ENCODE measurements around the gene OR4E1. TPM values are rescaled to one million over a fixed set of nuclear protein-coding genes. Genes with fewer than 3 reads are reported as not detected.
A peak's percentile ranks its signal among the peaks of the same experiment; 100 is the strongest.
"Not testable (repeated sequence)": the region's sequence is repeated elsewhere in the genome, so short reads cannot be mapped to it uniquely, and the experiment has no call there.

The OR4E1 gene
- under 1 TPM; 0.05 to 0.23 TPM for total RNA-seq

GRCh38 chr14:21673718-21674117, at the start of gene OR4E1:
OR4E1 (minus strand) TSS chr14:21673818; CDS start chr14:21670935, 2,883 bp downstream.
- CTCF ChIA-PET: no interaction called here
- no peak within 1 kb of the TSS for H3K27ac Mint-ChIP-seq

GRCh38 chr14:21721504-21721903, 47.9 kb upstream of the OR4E1 start:
- Mint-ChIP-seq H3K4me3 (no peak overlapping the region), H3K9me3 (no peaks in the 10 kb centered on the region), H3K4me1 (no peaks in the 10 kb centered on the region), H3K27ac (no peak overlapping the region), H3K36me3 (ENCODE audit: low read depth) (no peaks in the 10 kb centered on the region), H3K27me3 (peaks cover 44% of the 10 kb centered on the region)
- ChIA-PET POLR2A (no interaction called here), CTCF (no interaction called here)
- no peak for DNase-seq

More at GRCh38 chr14:21673718-21674117, at the start of gene OR4E1:
- Mint-ChIP-seq H3K27me3 (peaks cover 25% of the 10 kb centered on the region), H3K36me3 (ENCODE audit: low read depth) (no peaks in the 10 kb centered on the region), H3K4me1 (no peaks in the 10 kb centered on the region), H3K9me3 (peaks cover 2% of the 10 kb centered on the region), H3K4me3 (no peak within 1 kb of the TSS)
- no peak for DNase-seq
- POLR2A ChIA-PET: no interaction called here

GRCh38 chr14:21719841-21720240, 46.2 kb upstream of the OR4E1 start:
- CTCF ChIA-PET: no interaction called here
- POLR2A ChIA-PET: no interaction called here
- no peak overlapping the region for H3K4me3 Mint-ChIP-seq
- H3K4me1 Mint-ChIP-seq: no peaks in the 10 kb centered on the region
- H3K27me3 Mint-ChIP-seq: peaks cover 40% of the 10 kb centered on the region
- H3K27ac Mint-ChIP-seq: no peak overlapping the region
- DNase-seq: no peak
- no peaks in the 10 kb centered on the region for H3K36me3 Mint-ChIP-seq (ENCODE audit: low read depth)
- no peaks in the 10 kb centered on the region for H3K9me3 Mint-ChIP-seq

- POLR2A ChIA-PET: no interaction called here
- H3K4me3 Mint-ChIP-seq: peak overlapping the region; percentile 64
- H3K9me3 Mint-ChIP-seq: no peaks in the 10 kb centered on the region
- H3K4me1 Mint-ChIP-seq: peaks cover 5% of the 10 kb centered on the region
- CTCF ChIA-PET: interaction anchor here (0.5 to 1.1 kb wide), 2 partner anchors 11 to 98 kb away, joined by 3 read pairs; no protein-coding TSS in a partner anchor
- H3K27ac Mint-ChIP-seq: peak overlapping the region; percentile 80
- DNase-seq: no peak
- peaks cover 34% of the 10 kb centered on the region for H3K27me3 Mint-ChIP-seq
- H3K36me3 Mint-ChIP-seq (ENCODE audit: low read depth): no peaks in the 10 kb centered on the region
Observed at GRCh38 chr14:21714318-21714929, 40.8 kb upstream of the OR4E1 start.

GRCh38 chr14:21712036-21712435, 38.4 kb upstream of the OR4E1 start:
- Mint-ChIP-seq H3K9me3 (peaks cover 4% of the 10 kb centered on the region), H3K4me1 (peaks cover 5% of the 10 kb centered on the region), H3K27ac (peak overlapping the region; percentile 51), H3K27me3 (peaks cover 32% of the 10 kb centered on the region), H3K4me3 (peak overlapping the region; percentile 49), H3K36me3 (ENCODE audit: low read depth) (no peaks in the 10 kb centered on the region)
- ChIA-PET CTCF (interaction anchor here (0.6 to 1.4 kb wide), 2 partner anchors 12 to 1040 kb away, joined by 5 to 8 read pairs; no protein-coding TSS in a partner anchor), POLR2A (no interaction called here)
- peak; percentile 12 for DNase-seq

GRCh38 chr14:21711360-21711961, 37.8 kb upstream of the OR4E1 start:
- no peak overlapping the region for H3K27ac Mint-ChIP-seq
- H3K4me1 Mint-ChIP-seq: peaks cover 5% of the 10 kb centered on the region
- H3K27me3 Mint-ChIP-seq: peaks cover 30% of the 10 kb centered on the region
- POLR2A ChIA-PET: no interaction called here
- no peaks in the 10 kb centered on the region for H3K36me3 Mint-ChIP-seq (ENCODE audit: low read depth)
- H3K4me3 Mint-ChIP-seq: peak overlapping the region; percentile 49
- CTCF ChIA-PET: interaction anchor here (0.6 to 1.4 kb wide), 4 partner anchors 12 to 1040 kb away, joined by 3 to 8 read pairs (median 4); no protein-coding TSS in a partner anchor
- peaks cover 4% of the 10 kb centered on the region for H3K9me3 Mint-ChIP-seq
- DNase-seq: peak; percentile 47

GRCh38 chr14:21704338-21704737, 30.7 kb upstream of the OR4E1 start:
- Mint-ChIP-seq H3K4me3 (no peak overlapping the region), H3K4me1 (peaks cover 15% of the 10 kb centered on the region), H3K9me3 (peaks cover 4% of the 10 kb centered on the region), H3K36me3 (ENCODE audit: low read depth) (no peaks in the 10 kb centered on the region), H3K27me3 (peaks cover 32% of the 10 kb centered on the region), H3K27ac (no peak overlapping the region)
- ChIA-PET CTCF (interaction anchor here (0.8 kb wide), 1 partner anchor 45 kb away, joined by 3 read pairs; no protein-coding TSS in a partner anchor), POLR2A (no interaction called here)
- DNase-seq: no peak

GRCh38 chr14:21703357-21704326, 30.0 kb upstream of the OR4E1 start:
- Mint-ChIP-seq H3K4me3 (no peak overlapping the region), H3K27ac (no peak overlapping the region), H3K9me3 (no peaks in the 10 kb centered on the region), H3K4me1 (peaks cover 15% of the 10 kb centered on the region), H3K36me3 (ENCODE audit: low read depth) (no peaks in the 10 kb centered on the region), H3K27me3 (peaks cover 26% of the 10 kb centered on the region)
- ChIA-PET POLR2A (no interaction called here), CTCF (interaction anchor here (0.6 to 0.8 kb wide), 2 partner anchors 11 to 45 kb away, joined by 3 read pairs; no protein-coding TSS in a partner anchor)
- DNase-seq: no peak

- Mint-ChIP-seq H3K27ac (no peak overlapping the region), H3K9me3 (no peaks in the 10 kb centered on the region), H3K4me3 (no peak overlapping the region), H3K4me1 (peaks cover 15% of the 10 kb centered on the region), H3K36me3 (ENCODE audit: low read depth) (no peaks in the 10 kb centered on the region), H3K27me3 (peaks cover 21% of the 10 kb centered on the region)
- no peak for DNase-seq
- ChIA-PET POLR2A (no interaction called here), CTCF (no interaction called here)
Observed at GRCh38 chr14:21702316-21702715, 28.7 kb upstream of the OR4E1 start.

GRCh38 chr14:21699551-21699950, 25.9 kb upstream of the OR4E1 start:
- Mint-ChIP-seq H3K9me3 (no peaks in the 10 kb centered on the region), H3K27me3 (peaks cover 9% of the 10 kb centered on the region), H3K4me1 (peaks cover 11% of the 10 kb centered on the region), H3K27ac (no peak overlapping the region), H3K36me3 (ENCODE audit: low read depth) (no peaks in the 10 kb centered on the region), H3K4me3 (no peak overlapping the region)
- ChIA-PET CTCF (no interaction called here), POLR2A (no interaction called here)
- no peak for DNase-seq

- H3K4me1 Mint-ChIP-seq; H3K9me3 Mint-ChIP-seq; POLR2A ChIA-PET; DNase-seq; H3K4me3 Mint-ChIP-seq; H3K36me3 Mint-ChIP-seq (ENCODE audit: low read depth); H3K27ac Mint-ChIP-seq; CTCF ChIA-PET: not testable (repeated sequence)
- peaks cover 10% of the 10 kb centered on the region for H3K27me3 Mint-ChIP-seq
Observed at GRCh38 chr14:21698538-21698937, 24.9 kb upstream of the OR4E1 start.

GRCh38 chr14:21697662-21698061, 24.0 kb upstream of the OR4E1 start:
- H3K4me1 Mint-ChIP-seq; POLR2A ChIA-PET; H3K9me3 Mint-ChIP-seq; DNase-seq; H3K4me3 Mint-ChIP-seq; H3K36me3 Mint-ChIP-seq (ENCODE audit: low read depth); H3K27ac Mint-ChIP-seq; CTCF ChIA-PET; H3K27me3 Mint-ChIP-seq: not testable (repeated sequence)

GRCh38 chr14:21694425-21694824, 20.8 kb upstream of the OR4E1 start:
- ChIA-PET POLR2A (no interaction called here), CTCF (no interaction called here)
- H3K4me1 Mint-ChIP-seq: no peaks in the 10 kb centered on the region
- DNase-seq: no peak
- H3K9me3 Mint-ChIP-seq: no peaks in the 10 kb centered on the region
- H3K27ac Mint-ChIP-seq: no peak overlapping the region
- no peaks in the 10 kb centered on the region for H3K36me3 Mint-ChIP-seq (ENCODE audit: low read depth)
- H3K27me3 Mint-ChIP-seq: peaks cover 15% of the 10 kb centered on the region
- no peak overlapping the region for H3K4me3 Mint-ChIP-seq
